Activated CD4-positive, alpha-beta T cell treated with anti-CD3 and anti-CD28 coated beads, Interleukin-2, amount 50 U/mL, for 4 hours (primary cell): ENCODE measurements around the gene ADAMTS10.
"Not testable (repeated sequence)": the region's sequence is repeated elsewhere in the genome, so short reads cannot be mapped to it uniquely, and the experiment has no call there.

Source experiments
- DNase-seq, 2 experiments: peaks; one replicate each; pipeline ENCODE4 v3.0.0-alpha.2; 2020

Gene ADAMTS10

GRCh38 chr19:8589177-8589714 lies 21.3 kb downstream of the ADAMTS10 start:
- no peak for DNase-seq

- peak; percentile 52 to 55 for DNase-seq
These were observed 24.4 kb downstream of the ADAMTS10 start for GRCh38 chr19:8585894-8586750.

- DNase-seq, result no peak
These were observed 25.3 kb downstream of the ADAMTS10 start for GRCh38 chr19:8584965-8585893.

GRCh38 chr19:8580710-8581281 lies 29.7 kb downstream of the ADAMTS10 start:
- DNase-seq, result peak; percentile 79 to 81

GRCh38 chr19:8578642-8579265 lies 31.8 kb downstream of the ADAMTS10 start:
- DNase-seq, result peak; percentile 76 to 84

- no peak for DNase-seq
These were observed 32.8 kb downstream of the ADAMTS10 start for GRCh38 chr19:8577741-8578140.

GRCh38 chr19:8577247-8577646 lies 33.3 kb downstream of the ADAMTS10 start, which contains the start of gene MYO1F:
TSS of gene MYO1F (minus strand) at chr19:8577442. CDS start at chr19:8577309, 133 bp downstream.
- DNase-seq, result no peak

- no peak for DNase-seq
These were observed 34.1 kb downstream of the ADAMTS10 start for GRCh38 chr19:8576273-8576993.

- DNase-seq, result peak in 1 of 2 experiments; percentile 34
These were observed 35.0 kb downstream of the ADAMTS10 start for GRCh38 chr19:8575467-8575997.

GRCh38 chr19:8574619-8574922 lies 35.9 kb downstream of the ADAMTS10 start:
- DNase-seq, result not testable (repeated sequence)

GRCh38 chr19:8573316-8573715 lies 37.2 kb downstream of the ADAMTS10 start:
- no peak for DNase-seq

- peak in 1 of 2 experiments; percentile 27 for DNase-seq
These were observed 39.5 kb downstream of the ADAMTS10 start for GRCh38 chr19:8571006-8571411.

- DNase-seq, result peak; percentile 47 to 48
These were observed 41.3 kb downstream of the ADAMTS10 start for GRCh38 chr19:8569066-8569771.

- DNase-seq, result no peak
These were observed 42.9 kb downstream of the ADAMTS10 start for GRCh38 chr19:8567522-8568172.

GRCh38 chr19:8566855-8567254 lies 43.7 kb downstream of the ADAMTS10 start:
- DNase-seq, result no peak

GRCh38 chr19:8564866-8565265 lies 45.6 kb downstream of the ADAMTS10 start:
- DNase-seq, result not testable (repeated sequence)

GRCh38 chr19:8561075-8561764 lies 49.3 kb downstream of the ADAMTS10 start:
- DNase-seq, result no peak

- DNase-seq, result no peak
These were observed 52.2 kb downstream of the ADAMTS10 start for GRCh38 chr19:8558325-8558724.

- DNase-seq, result no peak
These were observed 52.8 kb downstream of the ADAMTS10 start for GRCh38 chr19:8557642-8558238.
